RPMI8226 (cell line): ENCODE results near the gene GAP43.

Experiments
- DNase-seq: peaks from one replicate; pipeline ENCODE4 v3.0.0-alpha.2; 2015

The GAP43 gene

DNA sequence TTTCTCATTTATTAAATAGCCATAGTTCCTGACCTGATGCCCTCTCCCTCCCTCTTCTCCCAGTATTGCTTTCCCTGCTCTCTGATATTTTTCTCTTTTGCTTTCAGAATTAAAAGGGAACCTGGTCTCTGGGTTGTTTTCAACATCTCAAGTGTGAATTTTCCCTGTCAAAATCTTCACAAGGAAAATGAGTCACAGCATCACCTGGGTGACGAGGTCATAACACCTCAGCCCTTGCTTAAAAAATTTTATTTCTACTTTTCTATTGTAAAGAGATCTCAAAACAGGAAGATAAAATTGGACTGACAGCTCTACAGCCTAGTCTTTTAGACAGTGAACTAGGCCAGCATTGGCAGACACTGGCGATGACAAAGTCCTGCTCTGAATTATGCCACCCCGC, 40.1 kb downstream of the GAP43 start:
- DNase-seq, result no peak

DNA sequence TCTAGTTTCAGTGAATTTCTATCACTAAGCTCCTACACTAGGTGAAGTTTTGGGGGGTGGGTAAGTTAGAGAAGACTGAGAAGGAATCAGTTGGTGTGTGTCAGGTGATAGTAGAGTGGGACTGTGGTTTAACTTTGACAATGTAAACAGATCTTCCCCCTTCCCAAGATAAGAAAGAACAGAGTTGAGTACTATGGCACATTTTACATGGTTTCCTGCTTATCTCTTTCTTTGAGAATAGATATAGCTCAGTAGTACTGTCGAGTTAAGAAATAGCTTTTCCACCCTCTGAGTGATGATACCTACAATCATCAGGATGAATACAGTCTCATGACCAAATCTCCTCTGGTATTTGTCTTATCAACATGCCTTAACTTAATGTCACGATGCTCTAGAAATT, 42.8 kb downstream of the GAP43 start:
- DNase-seq, result no peak

DNA sequence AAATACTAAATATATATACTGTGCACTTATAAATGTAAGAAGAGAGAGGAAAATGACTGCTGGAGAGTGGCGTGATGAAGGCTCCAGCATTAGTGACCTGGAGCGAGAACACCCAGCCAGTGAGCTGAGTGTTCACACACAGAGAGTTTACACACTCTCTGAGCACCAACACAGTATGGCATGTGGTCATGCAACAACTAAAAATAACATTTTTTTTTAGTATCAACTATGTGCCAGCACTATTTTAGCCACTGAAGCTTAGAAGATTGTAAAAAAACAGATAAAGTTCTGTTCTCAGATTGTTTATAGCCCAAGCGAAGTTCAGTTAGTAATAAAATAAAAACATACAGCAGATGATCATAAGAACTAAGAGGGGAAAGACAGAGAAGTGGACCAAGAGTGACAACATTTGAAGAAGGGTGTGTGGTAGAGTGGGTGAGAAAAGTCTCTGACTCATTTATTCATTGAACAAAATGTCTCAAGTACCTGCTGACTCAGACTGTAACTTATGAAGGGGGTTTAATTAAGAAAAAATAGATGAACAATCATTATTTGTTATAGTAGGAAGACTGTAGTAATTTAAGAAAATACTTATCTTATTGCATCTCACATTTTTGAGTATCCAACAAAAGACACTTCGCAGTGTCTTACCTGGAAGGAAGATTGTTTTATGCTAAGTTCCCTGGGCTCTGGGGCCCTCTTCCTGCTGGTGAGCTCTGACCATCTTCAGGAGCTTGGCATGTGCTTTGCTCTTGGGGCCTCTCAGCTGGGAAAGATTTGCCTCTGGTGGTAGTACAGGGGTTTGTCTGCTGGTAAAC, 43.8 kb downstream of the GAP43 start:
- DNase-seq, result no peak

DNA sequence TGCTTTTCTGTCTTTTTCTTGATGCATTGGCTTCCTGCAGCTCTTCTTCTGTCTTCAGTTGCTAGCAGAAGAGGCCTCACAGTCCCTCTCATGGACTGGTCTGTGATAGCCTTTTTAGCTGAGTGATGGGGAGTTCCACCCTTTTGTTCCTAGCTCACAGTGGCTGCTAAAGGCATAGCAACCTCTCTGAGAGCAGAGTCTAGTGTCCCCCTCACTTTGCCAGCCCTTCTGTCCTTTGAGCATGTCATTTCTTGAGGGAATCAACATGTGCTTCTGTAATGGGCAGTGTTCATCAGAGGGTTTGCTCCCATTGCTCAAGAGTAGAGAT, 44.4 kb downstream of the GAP43 start:
- no peak for DNase-seq

DNA sequence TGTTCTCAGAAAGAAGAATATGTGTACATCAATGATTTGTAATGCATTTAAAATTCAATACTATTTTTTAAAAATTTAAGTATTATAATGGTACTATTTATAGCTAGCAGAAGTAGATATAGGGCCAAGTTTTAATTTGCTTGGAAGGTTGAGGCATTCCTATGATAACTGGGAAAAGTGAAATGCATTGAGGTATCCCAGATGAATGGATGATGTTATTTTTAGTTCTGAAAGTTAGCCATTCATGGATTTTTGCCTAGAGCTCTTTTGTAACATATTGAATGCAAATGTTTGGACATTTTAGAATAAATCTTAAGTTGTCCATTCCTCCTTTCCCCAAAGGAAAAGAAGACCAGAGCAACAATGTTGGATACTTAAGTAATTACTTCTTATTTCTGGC, 47.6 kb downstream of the GAP43 start:
- DNase-seq, result no peak

DNA sequence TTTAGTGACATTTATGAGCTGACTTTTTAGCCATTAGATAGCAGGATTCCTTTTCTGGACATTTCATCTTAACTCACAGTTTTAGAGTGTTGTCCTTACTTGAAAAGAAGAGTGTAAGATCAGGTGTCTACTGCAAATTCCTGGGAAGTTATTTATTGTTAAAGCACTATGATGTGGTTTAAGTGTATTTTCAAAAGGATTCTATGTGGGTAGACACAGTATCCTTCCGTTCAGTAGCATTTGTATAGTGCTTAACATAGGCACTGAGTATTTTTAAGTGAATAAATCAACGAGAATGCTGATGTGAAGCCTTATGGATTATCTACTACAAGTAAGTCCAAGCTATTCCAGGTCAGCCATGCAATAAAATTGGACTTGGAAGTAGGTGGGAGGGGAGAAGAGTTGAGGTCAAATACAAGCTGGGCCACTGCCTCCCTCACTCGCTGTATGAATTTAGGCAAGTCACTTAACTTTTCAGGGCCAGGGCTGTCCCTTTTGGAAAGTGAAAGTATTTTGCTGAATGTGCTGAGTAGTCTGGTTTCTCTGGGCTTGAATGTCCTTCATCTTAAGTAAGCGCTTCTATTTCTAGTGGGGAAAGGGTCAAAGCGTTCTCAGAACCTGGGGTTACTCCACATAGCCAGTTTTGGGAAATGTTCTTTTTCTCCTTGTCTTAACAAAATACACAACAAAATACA, 48.6 kb downstream of the GAP43 start:
- DNase-seq, result peak; percentile 46

DNA sequence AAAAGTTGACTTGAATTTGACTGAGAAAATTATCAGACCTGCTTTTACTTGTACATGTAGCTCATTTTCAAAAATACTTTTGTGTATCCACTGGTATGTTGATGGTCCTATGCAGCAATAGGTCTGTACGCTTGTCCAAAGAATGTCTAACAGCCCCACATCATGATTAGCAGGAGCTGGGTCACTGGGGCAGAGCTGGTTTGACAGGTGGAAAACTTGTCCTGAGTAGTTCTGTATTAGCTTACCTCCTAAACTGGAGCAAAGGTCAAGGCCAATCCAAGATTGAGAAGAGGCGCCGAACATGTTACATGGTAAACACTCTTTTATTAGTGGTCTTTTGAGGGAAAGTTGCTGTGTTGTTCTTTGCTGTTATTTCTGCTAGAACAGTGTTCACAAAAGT, 50.6 kb downstream of the GAP43 start:
- DNase-seq, result no peak

DNA sequence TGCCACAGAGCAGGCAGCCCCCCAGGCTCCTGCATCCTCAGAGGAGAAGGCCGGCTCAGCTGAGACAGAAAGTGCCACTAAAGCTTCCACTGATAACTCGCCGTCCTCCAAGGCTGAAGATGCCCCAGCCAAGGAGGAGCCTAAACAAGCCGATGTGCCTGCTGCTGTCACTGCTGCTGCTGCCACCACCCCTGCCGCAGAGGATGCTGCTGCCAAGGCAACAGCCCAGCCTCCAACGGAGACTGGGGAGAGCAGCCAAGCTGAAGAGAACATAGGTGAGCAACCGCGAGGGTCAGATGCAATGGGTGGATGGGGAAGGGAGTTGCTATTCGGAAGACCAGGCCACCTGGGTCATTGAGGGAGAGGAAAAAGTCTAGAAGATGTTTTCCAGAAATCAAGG, 53.0 kb downstream of the GAP43 start:
- no peak for DNase-seq

DNA sequence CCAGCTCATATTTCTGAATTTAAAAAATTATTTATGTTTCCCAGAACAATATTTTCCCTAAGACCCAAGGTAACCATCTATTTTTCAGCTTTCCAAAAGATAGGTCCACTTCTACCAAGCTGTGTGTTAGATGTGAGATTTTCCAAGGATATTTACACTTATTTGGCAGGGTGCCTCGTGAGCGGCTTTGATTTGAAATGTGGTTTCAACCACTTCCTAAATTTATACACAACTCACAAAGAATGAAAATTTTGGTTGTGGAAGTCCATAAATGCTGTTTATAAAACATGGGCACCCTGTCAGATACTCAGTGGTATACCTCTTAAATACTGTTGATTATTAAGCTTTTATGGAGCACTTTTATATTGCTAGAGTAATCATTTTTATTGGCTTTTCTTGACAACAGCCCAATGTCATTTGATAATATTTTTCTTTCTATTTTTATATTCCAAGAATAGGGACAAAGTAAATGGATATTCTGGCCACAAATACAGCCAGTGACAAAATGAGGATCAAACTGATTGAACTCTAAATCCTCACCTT, 57.6 kb downstream of the GAP43 start:
- DNase-seq, result no peak

DNA sequence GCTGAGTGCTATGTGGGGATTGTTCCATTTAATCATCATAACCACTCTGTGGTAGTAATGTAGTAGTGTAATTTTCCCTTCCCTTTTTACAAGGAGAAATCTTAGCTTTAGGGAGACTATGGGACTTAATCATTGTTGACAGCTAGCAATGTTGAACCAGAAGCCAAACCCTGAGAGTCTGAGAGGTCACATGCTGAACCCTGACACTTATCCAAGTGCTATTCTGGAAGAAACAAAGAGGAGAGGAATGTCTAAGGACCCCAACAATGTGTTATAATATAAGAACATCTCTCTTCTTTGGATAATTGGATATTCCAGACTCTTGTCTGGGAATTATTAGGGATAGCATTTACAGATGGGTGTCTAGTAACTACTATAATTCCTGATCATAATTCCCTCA, 58.4 kb downstream of the GAP43 start:
- DNase-seq, result no peak

DNA sequence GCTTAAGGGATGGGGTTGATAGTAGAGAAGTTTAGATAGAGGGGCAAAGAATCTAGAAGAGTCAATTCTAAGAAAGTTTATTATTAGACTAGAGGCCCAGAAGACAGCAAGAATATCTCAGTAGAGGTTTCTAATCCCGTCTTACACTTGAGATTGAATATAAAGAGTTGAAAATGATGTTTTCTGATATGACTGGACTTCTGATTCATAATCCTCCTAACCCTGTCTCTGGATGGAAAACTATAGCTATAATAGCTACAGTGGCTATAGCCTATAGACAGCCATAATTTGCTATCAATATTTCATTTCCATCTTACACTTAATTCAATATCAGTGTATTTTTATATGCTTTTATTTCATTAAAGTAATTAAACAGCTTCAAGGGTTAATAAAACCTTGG, 60.0 kb downstream of the GAP43 start:
- no peak for DNase-seq

DNA sequence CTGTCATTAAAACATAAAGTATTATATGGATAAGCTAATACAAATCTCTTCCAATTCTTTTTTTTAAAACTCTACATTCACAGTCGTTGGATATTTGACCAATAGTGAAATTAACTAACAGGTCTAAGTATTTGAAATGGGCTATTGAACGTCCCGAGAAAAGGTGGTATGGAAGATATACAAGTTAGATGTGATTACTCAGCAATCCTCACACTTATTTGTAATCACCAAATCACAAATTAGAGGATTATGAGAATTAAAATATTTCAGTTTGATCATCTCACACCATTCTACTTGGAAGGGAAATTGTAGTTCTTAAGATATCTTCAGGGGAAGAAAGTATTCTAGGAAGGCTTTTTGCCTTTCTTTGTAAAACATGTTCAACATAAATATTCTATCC, 60.5 kb downstream of the GAP43 start:
- DNase-seq, result no peak

DNA sequence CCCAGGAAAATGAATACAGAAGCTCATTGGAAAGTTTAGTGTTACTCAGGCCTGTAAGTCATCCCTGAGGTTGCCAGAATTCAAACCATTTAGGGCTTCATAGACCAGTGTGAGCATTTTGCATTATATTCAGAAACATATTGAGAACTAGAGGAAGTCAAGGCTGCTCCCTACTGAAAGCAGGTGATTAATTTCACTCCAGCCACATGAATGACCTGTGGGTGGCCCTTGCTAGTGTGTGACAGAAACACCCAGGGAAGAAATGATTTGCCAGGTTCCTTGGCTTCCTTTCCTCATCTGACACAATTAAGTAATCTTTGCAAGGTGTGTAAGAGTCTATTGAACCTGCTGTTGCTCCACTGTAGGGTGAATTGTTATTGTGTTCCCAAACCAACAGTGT, 61.8 kb downstream of the GAP43 start:
- DNase-seq, result no peak

DNA sequence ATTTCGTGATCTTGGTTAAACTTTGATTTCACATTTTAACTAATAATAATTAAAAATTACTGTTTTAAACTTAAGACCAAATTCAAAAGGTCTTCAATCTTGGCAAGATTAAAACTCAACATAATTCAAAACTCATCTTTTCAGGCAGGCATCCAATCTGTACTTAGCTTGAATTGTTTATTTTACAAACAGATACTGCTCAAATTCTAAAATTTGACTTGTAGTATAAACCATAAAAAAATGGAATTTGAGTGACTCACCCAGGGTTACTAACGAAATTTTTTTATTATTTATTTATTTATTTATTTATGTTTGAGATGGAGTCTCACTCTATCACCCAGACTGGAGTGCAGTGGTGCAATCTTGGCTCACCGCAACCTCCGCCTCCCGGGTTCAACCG, 64.4 kb downstream of the GAP43 start:
- no peak for DNase-seq

DNA sequence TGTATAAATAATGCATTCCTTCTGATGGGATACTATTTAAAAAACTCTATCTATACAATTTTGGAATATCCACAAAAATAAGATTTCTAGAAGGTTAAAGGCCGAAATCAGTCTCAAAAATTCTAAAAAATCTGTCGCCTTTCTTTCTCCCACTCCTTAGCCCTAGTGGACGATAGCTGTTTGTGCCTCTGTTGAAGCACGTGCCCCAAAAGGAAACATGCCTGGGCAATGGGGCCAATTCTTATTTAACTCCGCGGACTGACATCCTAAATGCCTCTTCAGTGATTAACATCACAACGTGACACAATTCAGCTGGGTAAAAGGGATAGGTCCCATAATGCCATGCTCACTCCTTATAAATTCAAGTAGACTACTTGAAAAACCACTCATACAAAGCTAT, 65.1 kb downstream of the GAP43 start:
- no peak for DNase-seq

DNA sequence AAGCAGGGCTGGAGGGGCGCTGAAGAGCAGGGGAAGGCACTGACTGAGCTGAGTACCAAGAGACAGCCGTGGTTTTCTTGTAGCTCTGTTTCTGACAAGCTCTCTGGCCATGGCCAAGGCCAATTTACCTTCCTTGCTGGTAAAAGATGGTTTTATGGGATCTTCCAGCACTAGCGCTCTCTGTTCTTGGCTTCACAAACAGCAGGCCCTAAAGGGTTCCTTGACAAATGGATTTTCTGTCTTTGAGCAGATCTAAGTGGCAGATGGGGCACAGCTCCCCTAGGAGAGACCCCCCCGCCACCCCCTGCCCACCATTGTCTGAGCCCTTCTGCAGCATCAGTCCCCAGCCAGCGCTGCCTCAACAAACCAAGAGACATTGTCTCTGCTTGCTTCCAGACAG, 66.6 kb downstream of the GAP43 start:
- no peak for DNase-seq

DNA sequence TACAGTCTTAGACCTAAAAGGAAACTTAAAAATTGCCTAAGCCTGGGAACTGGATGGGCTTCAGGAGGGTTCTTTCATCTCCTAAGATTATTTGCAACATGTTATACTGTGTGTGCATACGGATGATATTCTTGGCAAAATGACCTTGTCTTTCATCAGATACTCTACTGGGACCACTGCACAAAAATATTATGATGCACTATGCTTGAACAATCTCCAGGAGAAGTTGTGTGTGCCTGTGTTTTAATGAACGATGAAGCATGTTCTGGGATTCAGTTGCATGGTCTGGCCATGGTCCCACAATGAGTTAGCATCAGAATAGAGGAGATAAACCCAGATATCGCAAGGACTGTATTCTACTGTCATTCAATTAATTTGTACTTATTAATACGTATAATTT, 68.7 kb downstream of the GAP43 start:
- no peak for DNase-seq

DNA sequence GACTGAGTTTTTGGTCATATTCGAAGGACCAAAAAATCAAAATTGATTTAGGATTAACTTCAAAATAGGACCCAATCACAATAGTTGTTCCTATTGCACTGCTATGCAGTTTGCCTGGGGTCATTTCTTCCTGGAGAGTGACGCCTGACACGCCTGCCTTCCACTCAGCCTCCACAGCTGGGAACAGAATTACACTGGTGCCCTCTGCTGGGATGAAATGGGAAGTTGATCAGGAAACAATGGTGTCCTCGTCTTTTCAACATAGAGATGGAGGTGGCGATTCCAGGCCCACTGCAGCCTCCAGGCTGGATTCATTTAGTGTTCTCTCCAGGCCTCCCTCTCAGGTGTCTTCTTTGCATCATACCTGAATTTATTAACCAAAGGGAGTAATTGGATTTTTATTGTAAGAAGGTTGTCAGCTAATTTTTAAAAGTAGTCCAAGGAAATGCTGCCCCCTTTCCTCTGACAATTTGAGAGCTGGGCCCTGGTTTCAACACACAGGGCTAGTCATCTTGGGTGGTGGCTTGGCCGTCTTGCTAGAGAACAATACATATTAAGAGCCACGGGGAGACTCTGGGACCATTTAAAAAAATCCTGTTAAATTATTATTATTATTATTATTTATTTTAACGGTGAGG, 69.7 kb downstream of the GAP43 start:
- DNase-seq, result peak; percentile 61

DNA sequence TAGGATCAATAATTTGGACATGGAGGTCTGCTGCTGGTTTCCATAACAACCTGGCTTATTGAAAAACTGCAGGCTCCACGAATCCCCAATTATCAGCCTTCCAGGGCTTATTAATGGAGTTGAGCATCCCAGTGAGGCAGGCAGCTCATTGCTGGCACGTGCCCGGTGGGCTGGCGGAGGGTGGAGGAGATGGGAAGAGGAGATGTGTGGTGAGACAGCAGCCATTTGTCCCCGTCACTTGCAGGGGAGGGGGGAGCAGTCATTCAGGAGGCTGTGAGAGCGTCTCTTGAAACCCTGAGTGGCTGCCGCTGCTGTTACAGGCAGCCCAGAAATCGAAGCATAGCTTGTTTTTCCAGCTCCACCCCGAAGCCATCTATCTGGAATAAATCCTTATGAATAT, 70.6 kb downstream of the GAP43 start:
- DNase-seq, result no peak

DNA sequence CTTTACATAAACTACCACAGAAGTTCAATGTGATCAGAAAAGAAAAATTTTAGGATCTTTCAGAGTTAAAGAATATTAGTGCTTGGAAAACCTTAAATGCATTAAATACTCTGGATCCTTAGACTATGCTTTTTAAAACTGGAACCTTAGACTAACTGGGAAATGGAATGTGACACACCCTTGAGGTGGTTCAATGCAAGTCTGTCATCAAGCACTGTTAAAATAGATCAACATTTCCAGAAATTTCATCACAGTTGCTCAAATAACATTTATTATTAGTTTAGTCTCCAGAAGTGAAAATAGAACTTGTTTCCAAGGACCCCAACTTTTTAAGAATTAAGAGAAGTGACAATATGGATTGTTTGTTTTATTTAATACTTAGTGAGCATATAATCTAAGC, 71.8 kb downstream of the GAP43 start:
- DNase-seq, result no peak

DNA sequence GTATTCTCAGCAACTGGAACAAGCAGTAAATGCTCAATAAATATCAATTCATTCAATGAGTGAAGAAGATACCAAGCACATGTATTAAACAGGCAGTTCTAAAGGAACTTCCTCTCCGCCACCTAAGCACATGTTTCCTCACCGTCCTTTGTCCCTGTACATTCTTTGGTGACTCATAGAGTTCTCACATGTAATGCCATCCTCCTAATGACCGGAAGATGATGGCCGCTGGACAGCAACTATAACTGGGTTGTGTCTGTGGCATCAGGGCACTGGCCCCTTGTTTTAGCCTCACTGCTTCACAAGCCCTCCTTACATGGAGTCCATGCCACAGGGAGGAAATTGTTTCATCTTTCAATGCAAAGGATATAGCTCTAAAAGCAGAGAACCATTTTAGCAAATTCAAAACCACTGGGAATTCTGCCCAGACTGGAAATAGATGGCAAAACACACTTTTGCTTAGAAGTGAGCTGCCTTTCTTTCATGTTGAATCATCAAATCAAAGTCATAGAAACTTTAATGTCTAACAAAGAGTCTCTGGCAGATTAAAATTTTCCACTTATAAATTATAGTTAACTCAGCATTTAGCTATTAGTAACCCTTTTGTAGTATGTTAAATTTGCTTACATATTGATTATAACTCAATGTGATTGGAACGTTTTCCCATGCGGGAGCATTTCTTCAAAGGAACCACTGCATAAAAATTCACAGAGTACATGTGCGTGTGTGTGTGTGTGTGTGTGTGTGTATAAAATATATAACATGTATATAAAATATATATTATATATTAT, 74.1 kb downstream of the GAP43 start:
- no peak for DNase-seq

DNA sequence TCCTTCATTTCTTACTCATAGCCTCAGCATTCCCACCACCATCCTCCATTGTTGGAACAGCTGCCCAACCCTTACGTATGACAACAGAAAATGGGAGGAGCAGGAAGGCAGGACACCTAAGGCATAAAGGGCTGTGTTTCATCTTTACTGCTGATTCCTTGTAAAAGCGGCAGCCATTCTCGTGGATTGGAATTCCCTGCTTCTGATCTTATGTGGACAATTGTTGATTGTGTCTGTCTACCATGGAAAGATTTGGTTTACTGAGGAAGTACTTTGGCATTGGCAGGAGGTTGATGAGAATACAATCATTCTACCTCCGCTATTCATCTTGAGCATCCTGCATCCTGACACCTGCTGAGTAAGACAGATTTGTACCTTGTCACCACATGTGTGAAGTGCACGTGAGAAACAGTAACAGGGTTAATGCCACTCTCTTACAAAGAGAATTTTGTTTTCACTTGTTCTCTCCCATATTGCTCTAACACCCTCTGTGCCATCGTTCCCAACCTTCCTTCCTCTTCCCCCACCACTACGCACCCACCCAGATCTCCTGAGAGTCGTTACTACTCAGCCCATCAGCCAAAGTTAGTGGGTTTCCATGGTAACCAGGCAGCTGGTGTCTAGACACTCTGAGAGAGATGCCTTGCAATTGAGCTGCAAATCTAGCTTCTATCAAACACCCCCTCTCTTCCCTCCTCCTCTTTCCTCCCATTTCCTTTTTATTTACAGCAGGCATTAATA, 75.7 kb downstream of the GAP43 start:
- DNase-seq, result no peak

DNA sequence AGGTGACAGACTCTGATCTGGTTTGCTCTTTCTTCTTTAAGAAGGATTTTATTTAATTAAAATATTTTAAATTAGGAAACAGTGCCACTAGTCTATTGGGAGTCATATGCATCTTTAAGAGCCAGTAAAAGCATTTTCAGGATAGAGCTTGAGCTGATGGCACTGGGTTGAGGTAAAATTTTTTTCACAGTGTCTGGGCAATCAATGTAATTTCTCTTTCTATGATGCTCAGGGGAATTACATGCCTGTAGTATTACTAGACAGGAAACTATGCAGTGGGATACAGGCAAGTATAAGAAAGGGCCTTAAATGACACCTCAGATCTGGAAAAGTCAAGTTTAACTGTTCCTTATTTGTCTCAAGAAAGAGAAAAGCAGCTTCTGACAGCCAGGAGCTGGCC, 76.4 kb downstream of the GAP43 start:
- no peak for DNase-seq
